Camera-type eye (tissue), 1 donor: ENCODE measurements around the gene P4HA3. TPM values are rescaled to one million over a fixed set of nuclear protein-coding genes. Genes with fewer than 3 reads are reported as not detected.

Experiments
- total RNA-seq: library from RNA; depleted of rRNA; stranded (reverse); fragments of >200 nt; gene quantifications from one replicate; pipeline ENCODE4 v1.2.3, GENCODE V29; 2014

The P4HA3 gene
- total RNA-seq: 4.3 TPM

GRCh38 chr11:74311352-74311926, at the start of gene P4HA3:
Gene P4HA3 (minus strand): TSS chr11:74311640. CDS start chr11:74311611, 29 bp downstream.

Other genes starting within 250 kb of the P4HA3 start
- 44.8 TPM for gene C2CD3, start 140.6 kb downstream of the P4HA3 start, total RNA-seq
- gene PPME1, start 140.4 kb downstream of the P4HA3 start, total RNA-seq: 37.2 TPM
- 24.2 TPM for gene PGM2L1, start 86.8 kb upstream of the P4HA3 start, total RNA-seq
- 5.8 TPM for gene KCNE3, start 155.9 kb upstream of the P4HA3 start, total RNA-seq
- 5.9 TPM for gene LIPT2, start 182.1 kb upstream of the P4HA3 start, total RNA-seq